HepG2 (cell line): ENCODE measurements around the gene MIF.

Experiments used
- ETV6 ChIP-seq: sonication (generic); formaldehyde crosslinking; conservative IDR thresholded peaks from 2 replicates; pipeline ENCODE4 v1.4.0; 2020; ENCODE audit warnings: missing genetic modification reagents
- FOXA3 ChIP-seq: IDR thresholded peaks from 2 replicates; pipeline ENCODE4 v1.6.1; 2016; ENCODE audit warnings: missing genetic modification reagents, missing compliant biosample characterization
- TF ChIP-seq, protein P1 (sequence below): sonication (generic); formaldehyde crosslinking; IDR thresholded peaks from 2 replicates; pipeline ENCODE4 v1.5.0; 2020; ENCODE audit warnings: mild to moderate bottlenecking, missing genetic modification reagents, moderate library complexity

GRCh38 chr22:23897320-23897719 is 3.1 kb downstream of the MIF start:
- TF ChIP-seq, protein P1, sequence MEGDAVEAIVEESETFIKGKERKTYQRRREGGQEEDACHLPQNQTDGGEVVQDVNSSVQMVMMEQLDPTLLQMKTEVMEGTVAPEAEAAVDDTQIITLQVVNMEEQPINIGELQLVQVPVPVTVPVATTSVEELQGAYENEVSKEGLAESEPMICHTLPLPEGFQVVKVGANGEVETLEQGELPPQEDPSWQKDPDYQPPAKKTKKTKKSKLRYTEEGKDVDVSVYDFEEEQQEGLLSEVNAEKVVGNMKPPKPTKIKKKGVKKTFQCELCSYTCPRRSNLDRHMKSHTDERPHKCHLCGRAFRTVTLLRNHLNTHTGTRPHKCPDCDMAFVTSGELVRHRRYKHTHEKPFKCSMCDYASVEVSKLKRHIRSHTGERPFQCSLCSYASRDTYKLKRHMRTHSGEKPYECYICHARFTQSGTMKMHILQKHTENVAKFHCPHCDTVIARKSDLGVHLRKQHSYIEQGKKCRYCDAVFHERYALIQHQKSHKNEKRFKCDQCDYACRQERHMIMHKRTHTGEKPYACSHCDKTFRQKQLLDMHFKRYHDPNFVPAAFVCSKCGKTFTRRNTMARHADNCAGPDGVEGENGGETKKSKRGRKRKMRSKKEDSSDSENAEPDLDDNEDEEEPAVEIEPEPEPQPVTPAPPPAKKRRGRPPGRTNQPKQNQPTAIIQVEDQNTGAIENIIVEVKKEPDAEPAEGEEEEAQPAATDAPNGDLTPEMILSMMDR (CRISPR knock-in tag) = no peak
- TF ChIP-seq FOXA3 (CRISPR knock-in tag) = no peak
- TF ChIP-seq ETV6 (CRISPR knock-in tag) = no peak
